ENCODE data around the gene EREG.
"Not testable (repeated sequence)": the region's sequence is repeated elsewhere in the genome, so short reads cannot be mapped to it uniquely, and the experiment has no call there.

EREG gene

DNA sequence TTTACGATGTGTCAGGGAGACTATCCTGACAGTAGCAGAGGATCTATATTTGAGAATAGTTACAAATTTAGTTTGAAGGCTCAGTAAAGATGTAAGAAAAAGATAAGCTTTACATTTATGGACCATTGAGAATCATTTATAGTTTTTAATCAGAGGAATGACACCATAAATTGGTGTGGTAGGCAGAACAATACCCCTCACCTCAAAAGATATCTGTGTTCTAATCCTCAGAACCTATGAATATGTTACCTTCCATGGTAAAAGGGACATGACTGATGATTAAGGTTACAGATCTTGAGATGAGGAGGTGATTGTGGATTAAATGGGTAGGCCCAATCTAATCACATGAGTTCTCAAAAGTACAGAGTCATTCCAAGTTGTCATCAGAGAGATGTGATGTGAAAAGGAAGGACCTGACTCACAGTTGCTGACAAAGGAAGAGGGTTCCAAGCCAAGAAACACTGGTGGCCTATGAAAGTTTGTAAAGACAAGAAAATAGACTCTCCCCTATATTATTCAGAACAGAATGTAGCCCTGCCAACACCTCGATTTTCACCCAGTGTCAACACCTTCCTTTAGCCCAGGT lies 27.0 kb downstream of the EREG start:
- DNase-seq: no peak

DNA sequence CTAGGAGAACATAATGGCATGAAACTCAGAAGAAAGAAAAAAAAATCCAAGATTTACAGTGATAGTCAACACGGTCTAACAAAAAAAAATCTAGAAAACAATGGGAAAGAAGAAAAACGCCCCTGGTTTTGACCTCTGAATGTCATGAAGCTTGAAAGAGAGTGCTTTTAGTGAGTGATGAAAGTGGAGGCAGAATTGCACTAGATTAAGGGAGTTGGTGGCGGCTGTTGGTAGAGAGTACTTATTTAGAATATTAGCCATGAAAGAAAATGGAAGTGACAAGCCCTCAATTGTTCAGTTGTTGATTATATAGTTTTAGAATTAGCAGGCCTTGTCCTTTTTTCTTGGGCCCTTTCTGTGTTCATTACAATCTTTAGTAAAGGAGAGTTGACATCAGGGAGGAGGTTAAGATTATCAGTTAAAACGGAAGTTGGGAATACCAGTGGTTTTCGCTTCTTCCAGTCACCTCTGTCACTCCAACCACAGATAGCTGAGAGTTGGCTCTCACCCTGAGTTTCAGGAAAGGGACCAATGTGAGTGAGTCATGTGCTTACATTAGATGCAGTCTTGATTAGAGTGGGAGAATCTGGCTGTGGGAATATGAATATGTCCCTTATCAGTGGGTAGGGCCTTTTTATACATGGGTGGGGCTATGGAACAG lies 29.7 kb downstream of the EREG start:
- DNase-seq: no peak

DNA sequence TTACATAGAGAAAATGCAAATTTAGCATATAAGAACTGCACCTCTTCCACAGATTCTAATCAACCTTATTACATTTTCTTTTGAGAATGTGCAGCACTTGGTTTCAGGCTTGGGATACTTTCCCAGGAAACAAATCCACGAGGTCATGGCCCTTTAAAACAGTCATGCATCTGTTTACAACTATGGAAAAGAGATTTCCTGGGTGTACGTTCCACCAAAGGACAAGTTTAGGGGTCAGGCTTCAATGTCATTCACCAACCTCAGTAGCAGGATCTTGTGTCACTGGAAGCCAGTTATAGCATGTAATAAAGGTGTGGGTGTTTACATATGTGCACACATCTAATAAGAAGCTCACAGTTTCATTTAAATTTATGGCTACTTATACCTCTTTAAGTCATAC lies 30.7 kb downstream of the EREG start:
- no peak for DNase-seq

DNA sequence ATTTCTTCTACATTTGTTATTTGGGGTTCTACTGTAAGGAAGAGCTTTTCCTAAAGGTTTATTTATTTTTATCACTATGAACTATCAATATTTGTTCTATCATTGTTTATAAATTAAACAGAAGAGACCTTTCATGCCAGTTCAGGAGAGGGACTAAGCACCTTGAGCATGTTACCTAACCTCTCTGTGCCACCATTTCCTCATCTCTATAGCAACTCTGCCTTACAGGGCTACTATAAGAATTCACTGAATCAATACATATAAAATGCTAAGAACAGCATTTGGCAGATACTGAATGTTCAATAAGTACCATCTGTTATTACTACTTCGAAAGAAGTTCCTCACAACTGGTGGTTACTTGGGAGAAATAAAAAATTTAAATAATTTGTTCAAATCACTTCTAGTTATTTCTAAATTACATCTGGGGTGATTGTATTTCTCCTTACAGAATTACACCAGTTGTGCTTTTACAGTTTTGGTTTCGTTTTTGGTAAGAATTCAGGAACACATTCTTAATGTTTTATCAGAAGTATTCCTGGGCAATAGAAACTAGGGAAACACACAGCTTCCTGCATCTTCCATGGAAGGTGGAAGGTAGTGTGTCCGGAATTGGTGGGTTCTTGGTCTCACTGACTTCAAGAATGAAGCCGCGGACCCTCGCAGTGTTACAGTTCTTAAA lies 32.9 kb downstream of the EREG start:
- no peak for DNase-seq

DNA sequence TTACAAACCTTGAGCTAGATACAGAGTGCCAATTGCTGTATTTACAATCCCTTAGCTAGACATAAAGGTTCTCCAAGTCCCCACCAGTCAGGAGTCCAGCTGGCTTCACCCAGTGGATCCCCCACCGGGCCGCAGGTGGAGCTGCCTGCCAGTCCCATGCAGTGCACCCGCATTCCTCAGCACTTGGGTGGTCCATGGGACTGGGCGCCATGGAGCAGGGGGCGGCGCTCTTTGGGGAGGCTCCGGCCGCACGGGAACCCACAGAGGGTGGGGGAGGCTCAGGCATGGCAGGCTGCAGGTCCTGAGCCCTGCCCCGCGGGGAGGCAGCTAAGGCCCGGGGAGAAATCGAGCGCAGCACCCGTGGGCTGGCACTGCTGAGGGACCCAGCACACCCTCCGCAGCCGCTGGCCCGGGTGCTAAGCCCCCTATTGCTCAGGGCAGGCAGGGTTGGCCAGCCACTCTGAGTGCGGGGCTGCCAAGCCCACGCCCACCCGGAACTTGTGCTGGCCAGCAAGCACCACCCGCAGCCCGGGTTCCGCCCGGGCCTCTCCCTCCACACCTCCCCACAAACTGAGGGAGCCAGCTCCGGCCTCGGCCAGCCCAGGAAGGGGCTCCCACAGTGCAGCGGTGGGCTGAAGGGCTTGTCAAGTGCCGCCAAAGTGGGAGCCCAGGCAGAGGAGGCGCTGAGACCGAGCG lies 34.1 kb downstream of the EREG start:
- DNase-seq: not testable (repeated sequence)

DNA sequence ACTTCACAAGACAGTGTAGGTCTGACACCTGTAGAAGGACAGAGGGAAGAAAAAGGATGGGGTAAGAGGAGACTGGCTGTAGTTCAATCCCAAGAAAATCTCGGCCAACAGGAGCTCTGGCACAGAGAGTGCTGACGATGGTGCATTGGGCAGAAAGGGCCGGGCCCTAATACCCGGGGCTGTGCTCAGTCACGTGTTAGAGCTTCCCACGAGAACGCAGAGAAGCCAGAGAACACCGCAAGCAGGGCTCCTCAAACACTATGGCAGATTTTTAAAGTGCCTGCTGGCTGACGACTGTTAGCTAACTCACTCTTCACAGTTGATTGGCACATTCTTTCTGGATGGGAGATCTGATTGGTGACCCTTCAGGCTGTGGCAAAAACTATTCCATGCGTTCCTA lies 35.5 kb downstream of the EREG start:
- DNase-seq: no peak

DNA sequence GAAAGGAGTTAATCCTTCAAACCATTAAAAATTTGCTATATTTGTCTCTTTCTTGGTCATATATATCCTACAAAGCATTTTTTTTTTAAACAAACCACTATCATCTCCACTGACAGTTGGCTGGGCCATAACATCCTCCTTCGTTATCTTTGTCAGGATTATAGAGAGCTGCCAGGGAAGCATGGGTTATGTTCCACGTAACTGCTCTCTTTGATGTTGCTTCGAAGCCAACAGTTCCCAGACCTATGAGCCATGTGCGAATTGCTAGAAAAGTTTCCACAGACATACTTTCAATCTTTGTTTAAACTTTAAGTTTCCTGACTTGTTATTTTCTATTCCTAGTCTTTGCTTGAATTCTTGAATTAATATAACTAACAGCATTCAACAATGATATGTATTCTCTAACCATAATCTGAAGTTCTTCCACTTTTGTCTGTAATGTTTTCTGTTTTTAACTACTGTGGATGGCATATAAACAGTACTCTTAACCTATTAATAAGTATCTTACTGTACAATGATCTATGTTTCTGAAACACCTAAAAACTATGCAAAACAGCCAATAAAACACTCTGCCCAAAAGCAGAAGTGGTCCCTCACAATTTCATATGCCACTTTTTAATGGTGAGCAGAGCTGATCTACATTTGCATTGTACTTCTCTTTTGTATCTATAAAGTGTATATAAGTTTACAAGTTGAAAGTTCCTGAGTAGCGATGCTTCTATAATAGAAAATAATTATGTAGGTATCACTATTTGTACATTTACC lies 37.9 kb downstream of the EREG start:
- no peak for DNase-seq

DNA sequence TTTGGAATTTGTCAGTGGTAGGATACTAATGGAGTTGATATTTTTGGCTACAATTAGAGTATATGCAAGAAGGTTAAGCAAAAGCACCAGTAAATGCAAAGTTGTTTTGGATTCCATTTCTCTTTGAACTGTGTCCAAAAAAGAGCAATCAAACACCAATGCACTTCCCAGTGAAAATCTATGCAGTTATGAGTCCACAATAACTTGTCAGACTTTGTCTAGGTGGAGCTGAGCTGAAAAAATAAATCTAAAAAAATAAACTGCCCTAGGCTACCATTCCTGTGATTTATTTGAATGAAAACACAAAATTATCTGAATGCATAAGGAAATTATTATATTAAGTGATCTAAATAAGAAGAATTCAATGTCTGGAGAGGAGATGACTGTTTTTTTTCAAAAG lies 42.9 kb downstream of the EREG start:
- no peak for DNase-seq

DNA sequence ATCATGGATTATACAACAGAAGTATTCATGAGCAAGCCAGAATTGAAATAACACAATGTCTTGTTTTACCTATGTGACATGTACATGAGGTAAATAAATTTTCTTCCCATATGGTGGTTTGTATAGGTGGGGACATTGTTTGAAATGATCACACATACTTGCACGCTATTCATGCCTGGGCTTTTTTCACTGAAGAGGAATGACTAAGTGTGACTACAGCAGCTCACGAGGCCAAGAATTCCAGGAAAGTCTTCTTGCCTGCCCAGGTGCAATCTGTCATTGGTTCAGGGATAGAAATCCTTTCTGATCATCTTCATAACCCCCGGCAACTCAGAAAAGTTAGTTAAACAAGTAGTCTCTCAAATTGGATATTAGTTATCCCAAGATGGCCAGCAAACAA lies 43.7 kb downstream of the EREG start:
- DNase-seq: no peak

DNA sequence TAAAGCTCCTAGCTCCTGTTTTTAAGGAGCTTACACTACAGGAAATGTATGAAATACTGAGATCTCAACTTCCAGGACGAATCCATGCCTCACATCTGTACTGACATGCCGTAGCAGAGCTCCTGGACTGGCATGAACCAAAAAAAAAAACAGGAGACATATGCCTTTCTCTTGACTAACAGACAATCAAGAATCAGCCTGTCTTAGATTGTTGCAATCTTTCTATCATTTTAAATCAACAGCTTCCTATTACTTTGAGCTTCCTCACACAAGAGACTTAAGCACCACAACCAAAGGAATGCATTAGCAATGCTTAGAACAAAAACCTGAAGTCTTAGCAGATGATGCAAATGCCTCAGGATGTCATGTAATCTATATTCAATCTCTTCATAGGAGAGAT lies 45.3 kb downstream of the EREG start:
- no peak for DNase-seq

DNA sequence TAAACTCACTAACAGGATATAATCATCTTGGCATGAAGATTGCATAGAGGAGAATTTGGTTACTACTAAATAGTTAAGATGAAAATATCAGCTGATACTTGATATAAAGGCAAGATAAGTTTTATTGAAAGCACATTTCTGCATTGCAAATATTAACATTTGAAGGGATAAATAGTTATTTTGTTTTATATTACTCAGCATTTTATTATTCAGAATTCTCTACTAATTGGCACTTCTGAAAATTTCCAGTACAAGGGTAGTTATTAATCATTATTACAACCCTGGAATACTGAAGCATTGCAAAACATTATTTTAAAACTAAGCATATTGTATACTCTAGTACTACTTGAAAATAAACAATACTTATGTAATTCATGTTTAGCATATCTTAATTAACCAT lies 47.3 kb downstream of the EREG start:
- DNase-seq: no peak

DNA sequence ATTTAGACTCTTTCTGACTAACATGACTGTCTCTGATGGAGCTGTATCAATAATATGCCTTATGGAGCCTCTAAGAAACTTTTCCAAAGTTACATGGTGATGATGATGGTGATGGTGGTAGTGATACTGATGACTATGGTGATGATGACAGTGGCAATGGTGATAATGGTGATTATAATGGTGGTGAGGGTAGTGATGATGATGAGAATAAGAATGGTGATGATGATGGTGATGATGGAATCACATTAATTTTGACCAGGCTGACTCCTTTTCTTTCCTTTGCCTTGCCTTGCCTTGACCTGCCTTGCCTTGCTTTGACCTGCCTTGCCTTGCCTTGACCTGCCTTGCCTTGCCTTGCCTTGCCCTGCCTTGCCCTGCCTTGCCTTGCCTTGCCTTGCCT lies 48.3 kb downstream of the EREG start:
- no peak for DNase-seq

DNA sequence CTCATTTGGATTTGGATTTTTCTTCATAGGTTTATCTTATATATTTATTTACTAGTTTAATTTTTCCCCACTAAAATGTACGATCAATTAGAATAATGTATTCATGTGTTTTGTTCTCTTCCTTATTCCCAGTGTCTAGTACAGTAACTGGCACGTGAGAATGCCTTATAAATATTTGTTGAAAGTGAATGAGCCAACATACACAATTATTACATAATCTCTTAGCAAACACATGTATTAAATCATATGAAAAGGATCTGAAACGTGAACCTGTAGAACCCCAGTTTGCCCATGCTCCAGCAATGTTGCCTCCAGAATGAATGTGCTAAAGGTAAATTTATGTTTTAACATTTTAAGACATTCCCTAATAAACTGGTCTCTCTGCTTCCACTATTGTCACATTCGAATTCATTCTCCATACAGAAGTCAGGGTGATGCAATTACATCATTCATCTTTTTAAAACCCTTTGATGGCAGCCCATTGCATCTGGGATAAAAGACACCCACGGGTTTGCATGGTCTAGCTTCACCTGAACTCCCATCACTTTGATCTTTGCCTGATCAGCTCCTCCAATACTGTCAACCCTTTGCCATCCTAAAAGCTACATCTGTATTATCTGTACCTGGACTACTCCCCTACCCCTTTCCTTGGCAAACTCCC lies 49.3 kb downstream of the EREG start:
- DNase-seq: no peak

DNA sequence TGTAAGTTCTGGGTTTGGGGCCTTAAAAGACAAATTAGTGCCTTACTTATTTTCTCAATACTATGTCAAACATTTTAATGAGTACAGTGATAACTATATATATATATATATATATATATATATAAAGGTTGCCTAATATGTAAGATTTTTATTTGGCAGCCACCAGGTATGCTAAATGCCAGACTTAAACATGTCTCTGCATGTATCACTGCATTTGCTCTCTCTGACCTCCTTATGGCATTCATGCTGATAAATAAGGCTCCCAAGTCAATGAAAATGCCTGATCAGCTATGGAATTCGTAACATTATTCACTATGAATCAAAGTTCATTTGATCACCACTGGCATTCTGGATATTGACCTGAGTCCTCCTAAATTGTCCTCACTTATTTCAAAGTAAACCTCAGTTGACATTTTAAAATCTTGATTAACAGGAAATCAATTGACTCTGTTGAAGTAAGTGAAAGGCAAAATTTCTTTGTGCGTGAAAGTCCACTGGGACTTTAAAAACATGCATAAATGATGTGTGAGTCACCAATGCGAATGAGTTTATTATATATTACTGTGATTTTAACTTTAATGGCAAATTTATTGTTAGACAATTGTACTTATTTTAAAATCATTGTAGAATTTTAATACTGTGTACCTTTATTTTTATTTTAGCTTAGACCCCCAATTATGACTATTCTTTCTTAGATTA lies 50.8 kb downstream of the EREG start:
- DNase-seq: no peak

DNA sequence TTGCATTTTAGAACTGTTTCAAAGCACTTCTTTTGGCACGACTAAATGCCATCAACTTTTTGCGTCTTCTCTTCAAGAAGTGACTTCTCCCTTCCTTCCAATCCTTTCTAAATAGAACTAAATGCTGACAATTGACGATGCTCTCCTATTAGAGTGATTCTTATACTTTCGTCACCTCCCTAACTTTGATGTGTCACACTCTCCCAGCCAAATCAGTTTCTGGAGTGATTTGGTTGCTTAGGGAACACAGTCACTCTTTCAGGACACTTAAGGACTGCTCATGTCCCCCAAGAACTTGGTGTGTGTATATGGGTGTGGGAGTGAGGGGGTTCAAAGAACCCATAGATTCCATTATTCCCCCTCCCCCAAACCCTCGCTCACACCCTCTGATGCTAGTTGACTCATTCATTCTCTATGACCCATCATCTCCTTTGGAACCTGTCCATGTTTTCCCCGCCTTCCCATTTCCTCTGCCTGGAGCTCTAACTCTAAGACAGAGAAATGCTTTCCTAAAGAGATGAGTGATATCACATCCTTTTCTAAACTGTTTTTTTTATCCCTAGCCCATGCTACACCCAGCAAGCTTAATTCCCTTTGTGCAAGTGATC lies 53.2 kb downstream of the EREG start:
- no peak for DNase-seq

DNA sequence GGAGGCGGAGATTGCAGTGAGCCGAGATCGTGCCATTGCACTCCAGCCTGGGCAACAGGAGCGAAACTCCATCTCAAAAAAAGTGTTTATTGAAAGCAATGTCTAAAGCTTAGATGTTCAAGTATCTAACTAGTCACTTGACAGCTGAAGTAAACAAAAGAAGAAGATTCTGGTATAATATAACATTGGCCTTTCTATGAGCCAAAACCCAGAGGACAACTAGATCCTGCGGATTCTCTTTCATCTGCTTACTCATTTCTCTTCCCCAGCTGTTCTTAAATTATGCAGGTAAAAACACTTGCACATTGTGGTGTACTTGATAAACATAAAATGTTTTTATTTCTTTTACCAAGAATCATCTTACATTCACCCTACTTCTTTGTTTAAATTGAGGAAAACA lies 55.9 kb downstream of the EREG start:
- no peak for DNase-seq

DNA sequence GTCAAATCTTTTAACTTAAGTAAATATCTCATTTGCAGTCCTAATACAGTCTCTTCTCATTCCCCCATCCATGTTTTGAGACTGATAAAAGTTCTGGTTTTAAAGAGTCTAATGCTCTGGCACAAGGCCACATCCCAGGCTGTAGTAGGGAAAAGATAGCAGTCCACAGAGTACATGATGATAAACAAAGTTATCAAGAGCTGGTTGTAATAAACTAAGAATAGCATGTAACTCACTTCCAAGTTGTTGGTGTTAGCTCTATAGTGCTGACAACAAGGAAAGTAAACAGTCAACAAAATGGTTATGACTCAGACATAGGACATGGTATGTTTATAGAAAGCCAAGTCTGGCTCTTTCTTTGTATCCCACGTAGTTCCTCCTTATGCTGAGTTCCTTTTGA lies 58.2 kb downstream of the EREG start:
- no peak for DNase-seq

DNA sequence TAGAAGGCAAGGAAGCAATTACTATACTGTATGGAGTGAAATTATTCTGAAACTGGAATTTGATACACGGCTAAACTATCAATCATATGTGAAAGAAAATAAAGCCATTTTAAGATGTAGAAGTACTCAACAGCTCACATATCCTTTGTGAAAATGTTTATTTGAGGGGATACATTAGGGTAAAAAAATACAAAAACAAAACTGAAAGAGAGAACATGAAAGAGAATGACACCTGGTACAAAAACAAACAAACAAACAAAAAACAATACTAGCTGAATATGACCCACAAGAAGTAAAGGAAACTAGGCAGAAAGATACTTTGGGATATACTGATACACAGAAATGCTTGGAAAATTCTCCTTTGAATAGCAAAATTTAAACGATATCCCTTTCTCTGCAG lies 59.2 kb downstream of the EREG start:
- DNase-seq: no peak

DNA sequence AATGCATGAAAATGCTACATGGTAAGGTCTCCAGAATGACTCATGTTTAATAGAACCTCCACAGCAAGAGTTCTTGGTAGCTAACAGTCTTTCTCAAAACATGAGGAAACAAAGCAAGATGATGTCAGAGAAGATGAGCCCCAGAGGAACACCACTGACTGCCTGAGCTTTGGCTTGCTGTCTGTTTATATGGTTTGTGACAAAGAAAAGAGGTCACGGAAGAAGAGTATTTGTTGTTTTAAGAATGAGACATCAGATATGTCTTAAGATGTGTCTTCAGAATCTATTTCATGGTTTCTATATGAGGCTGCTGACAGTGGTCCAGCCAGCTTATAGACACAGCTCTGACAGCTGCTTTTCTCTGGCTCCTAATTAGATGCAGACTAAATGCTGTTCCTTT lies 61.2 kb downstream of the EREG start:
- DNase-seq: no peak

DNA sequence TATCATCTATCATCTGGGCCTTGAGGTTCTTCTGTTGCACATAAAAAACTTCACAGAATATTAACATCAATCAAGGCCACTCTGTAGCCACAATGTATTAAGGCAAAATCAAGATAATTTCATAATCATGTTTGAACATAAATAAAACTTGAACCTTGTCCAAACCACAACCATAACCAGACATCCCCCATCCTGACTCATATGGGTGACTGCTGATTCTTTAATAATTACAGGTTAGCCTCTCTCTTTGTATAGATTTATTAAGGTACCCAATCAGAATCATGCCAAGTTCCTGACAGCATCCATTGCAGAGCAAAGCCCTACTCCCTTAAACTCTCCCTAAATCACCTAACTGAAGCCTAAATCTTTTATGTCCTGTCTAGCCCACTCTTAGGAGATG lies 63.3 kb downstream of the EREG start:
- DNase-seq: no peak

DNA sequence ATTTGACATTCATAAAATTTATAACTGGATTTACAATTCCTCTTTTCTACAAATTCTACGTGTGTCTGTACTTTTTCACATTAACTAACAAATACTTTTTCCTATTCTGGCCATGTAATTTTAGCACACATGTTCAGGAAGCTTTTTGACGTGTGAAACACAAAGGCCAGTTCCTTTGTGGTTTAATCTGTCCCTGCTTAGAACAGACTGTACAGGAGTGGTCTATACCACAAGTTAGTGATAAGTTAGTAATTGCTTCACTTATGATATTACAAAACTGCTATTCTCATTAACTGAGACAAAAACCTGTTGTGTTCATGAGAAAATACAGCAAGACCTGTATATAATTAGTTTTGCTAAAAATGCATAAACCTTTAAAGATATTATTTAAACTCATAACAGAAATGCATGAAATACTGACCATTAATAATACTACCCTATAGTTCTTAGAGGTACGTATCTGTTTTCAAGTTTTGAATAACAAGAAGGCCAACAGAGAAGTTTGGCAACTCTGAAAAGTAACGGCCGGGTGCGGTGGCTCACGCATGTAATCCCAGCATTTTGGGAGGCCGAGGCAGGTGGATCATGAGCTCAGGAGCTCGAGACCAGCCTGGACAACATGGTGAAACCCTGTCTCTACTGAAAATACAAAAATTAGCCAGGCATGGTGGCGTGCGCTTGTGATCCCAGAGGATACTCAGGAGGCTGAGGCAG lies 66.3 kb downstream of the EREG start:
- DNase-seq: no peak

Measured in activated CD4-positive, alpha-beta T cell treated with anti-CD3 and anti-CD28 coated beads for 1 hour (primary cell).